NCI-H1930 (cell line): ENCODE results near the gene BEST1.
"Not testable (repeated sequence)": the region's sequence is repeated elsewhere in the genome, so short reads cannot be mapped to it uniquely, and the experiment has no call there.

Experiments used
- DNase-seq, 2 experiments: peaks; one replicate each; lab custom pipeline; 2025; lab: John Stamatoyannopoulos, UW

The BEST1 gene

GRCh38 chr11:61978703-61979661, 28.8 kb downstream of the BEST1 start:
- no peak for DNase-seq

- no peak for DNase-seq
Observed at GRCh38 chr11:61980783-61981541, 30.8 kb downstream of the BEST1 start.

- no peak for DNase-seq
Observed at GRCh38 chr11:61983419-61983818, 33.3 kb downstream of the BEST1 start.

GRCh38 chr11:61985869-61986268, 35.7 kb downstream of the BEST1 start:
- no peak for DNase-seq

GRCh38 chr11:61994981-61995380, 44.8 kb downstream of the BEST1 start:
- DNase-seq, result no peak

GRCh38 chr11:61996933-61997332, 46.8 kb downstream of the BEST1 start:
- DNase-seq, result no peak

GRCh38 chr11:61999141-61999975, 49.2 kb downstream of the BEST1 start:
- DNase-seq, result no peak

- no peak for DNase-seq
Observed at GRCh38 chr11:62000539-62001446, 50.6 kb downstream of the BEST1 start.

GRCh38 chr11:62001450-62002191, 51.5 kb downstream of the BEST1 start:
- no peak for DNase-seq

- not testable (repeated sequence) for DNase-seq
Observed at GRCh38 chr11:62002283-62002682, 52.1 kb downstream of the BEST1 start.

- DNase-seq, result no peak
Observed at GRCh38 chr11:62004473-62004872, 54.3 kb downstream of the BEST1 start.

- DNase-seq, result no peak
Observed at GRCh38 chr11:62008193-62008592, 58.0 kb downstream of the BEST1 start.

GRCh38 chr11:62010935-62011528, 60.9 kb downstream of the BEST1 start:
- no peak for DNase-seq

- DNase-seq, result no peak
Observed at GRCh38 chr11:62011881-62012280, 61.7 kb downstream of the BEST1 start.

- DNase-seq, result no peak
Observed at GRCh38 chr11:62012451-62012831, 62.3 kb downstream of the BEST1 start.

GRCh38 chr11:62012832-62013461, 62.8 kb downstream of the BEST1 start:
- DNase-seq, result no peak
